Measurements from ENCODE around the gene PPEF1. TPM values are rescaled to one million over a fixed set of nuclear protein-coding genes. Genes with fewer than 3 reads are reported as not detected.
"Not testable (repeated sequence)": the region's sequence is repeated elsewhere in the genome, so short reads cannot be mapped to it uniquely, and the experiment has no call there.

PPEF1 gene
- total RNA-seq, 4 donors from 2014 or later: not detected

GRCh38 chrX:18761750-18762149, 54.3 kb downstream of the PPEF1 start:
- H3K9me3 ChIP-seq: no peaks in the 10 kb centered on the region
- in situ Hi-C loops (cut with MboI; ENCODE audit: low pct_ligation_motif_present in 1 of 4, low pct_unique_long_range_greater_than_20kb in 1 of 4, low sequenced_read_pairs in 3 of 4): no loop called here
- WGBS, 2 donors (ENCODE audit: low coverage in 1 of 2): 78 to 84% methylated on average over 3 of the region's 3 CpGs

DNA sequence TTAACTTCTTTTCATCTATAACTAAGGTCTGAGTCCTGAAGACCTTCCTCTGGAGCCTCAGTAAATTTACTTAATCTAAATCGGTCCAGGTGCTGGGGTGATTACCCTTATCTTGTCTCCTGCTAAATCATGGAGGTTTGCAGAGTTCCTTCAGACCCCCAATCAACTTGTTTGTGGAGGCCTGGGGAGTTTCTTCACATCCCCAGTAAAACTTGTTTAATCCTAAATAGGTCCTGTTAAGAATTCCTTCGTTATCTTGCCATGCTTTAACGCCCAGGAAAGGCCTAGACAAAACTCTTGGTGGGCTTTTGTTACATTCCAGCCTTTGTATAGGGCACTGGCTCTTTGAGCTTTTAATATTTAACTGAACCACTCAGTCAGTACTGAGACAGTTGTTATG, 55.7 kb downstream of the PPEF1 start:
- H3K4me3 ChIP-seq; H3K27me3 ChIP-seq; in situ Hi-C loops (cut with MboI; ENCODE audit: low pct_ligation_motif_present in 1 of 4, low pct_unique_long_range_greater_than_20kb in 1 of 4, low sequenced_read_pairs in 3 of 4); DNase-seq; intact Hi-C loops (cut with DNase I; ENCODE audit: low total_unique reads); H3K27ac ChIP-seq; H3K4me1 ChIP-seq; H3K9me3 ChIP-seq; H3K36me3 ChIP-seq: not testable (repeated sequence)
- WGBS, 2 donors (ENCODE audit: low coverage in 1 of 2): 47 to 86% methylated on average over 1 to 3 of the region's 3 CpGs

More at GRCh38 chrX:18761750-18762149, 54.3 kb downstream of the PPEF1 start:
- no peak for DNase-seq
- H3K36me3 ChIP-seq: no peaks in the 10 kb centered on the region
- H3K4me1 ChIP-seq: no peaks in the 10 kb centered on the region
- H3K4me3 ChIP-seq: no peak overlapping the region
- intact Hi-C loops (cut with DNase I; ENCODE audit: low total_unique reads): no loop called here
- TF ChIP-seq POLR2A (IDR thresholded peaks at IDR 0.05) (no peak), EP300 (IDR thresholded peaks at IDR 0.05; ENCODE audit: low read depth) (no peak), CTCF (IDR thresholded peaks at IDR 0.05) (no peak), POLR2AphosphoS5 (IDR thresholded peaks at IDR 0.05) (no peak)
- no peak overlapping the region for H3K27ac ChIP-seq
- no peaks in the 10 kb centered on the region for H3K27me3 ChIP-seq

DNA sequence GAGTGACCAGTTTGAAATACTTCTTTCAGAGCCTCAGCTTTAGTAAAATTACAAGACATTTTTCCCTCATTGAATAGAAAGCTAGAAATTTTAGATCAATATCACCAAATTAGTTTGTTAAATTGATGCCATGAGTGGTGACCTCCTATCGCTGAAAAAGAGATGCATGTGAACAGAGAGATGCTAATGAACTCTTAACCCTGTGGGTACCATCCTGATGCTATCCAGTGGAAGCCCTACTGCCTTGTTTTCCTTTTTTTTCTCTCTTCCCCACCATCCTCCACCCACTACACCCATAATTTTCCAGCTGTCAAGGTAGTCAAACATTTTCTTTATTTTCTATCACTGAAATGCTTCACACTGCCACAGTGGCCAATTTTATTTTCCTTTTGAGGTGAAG, 61.9 kb downstream of the PPEF1 start:
- in situ Hi-C loops (cut with MboI; ENCODE audit: low pct_ligation_motif_present in 1 of 4, low pct_unique_long_range_greater_than_20kb in 1 of 4, low sequenced_read_pairs in 3 of 4): no loop called here
- no peaks in the 10 kb centered on the region for H3K4me1 ChIP-seq
- no peak overlapping the region for H3K27ac ChIP-seq
- intact Hi-C loops (cut with DNase I; ENCODE audit: low total_unique reads): no loop called here
- H3K4me3 ChIP-seq: no peak overlapping the region
- DNase-seq: no peak
- no peaks in the 10 kb centered on the region for H3K36me3 ChIP-seq
- H3K27me3 ChIP-seq: no peaks in the 10 kb centered on the region
- no peaks in the 10 kb centered on the region for H3K9me3 ChIP-seq
- TF ChIP-seq CTCF (IDR thresholded peaks at IDR 0.05): no peak
- no peak for TF ChIP-seq POLR2AphosphoS5 (IDR thresholded peaks at IDR 0.05)
- no peak for TF ChIP-seq POLR2A (IDR thresholded peaks at IDR 0.05)
- TF ChIP-seq EP300 (IDR thresholded peaks at IDR 0.05; ENCODE audit: low read depth): no peak
- WGBS, 2 donors (ENCODE audit: low coverage in 1 of 2): 56 to 57% methylated on average over 1 of the region's 1 CpG

GRCh38 chrX:18769812-18770573, 62.5 kb downstream of the PPEF1 start:
- 31% methylated on average over 2 to 7 of the region's 7 CpGs for WGBS, 2 donors (ENCODE audit: low coverage in 1 of 2)
- TF ChIP-seq POLR2AphosphoS5 (IDR thresholded peaks at IDR 0.05) (peak in 1 of 3 donors; percentile 7), POLR2A (IDR thresholded peaks at IDR 0.05) (no peak), CTCF (IDR thresholded peaks at IDR 0.05) (peak in 1 of 5 experiments; percentile 7), EP300 (IDR thresholded peaks at IDR 0.05; ENCODE audit: low read depth) (no peak)
- in situ Hi-C loops (cut with MboI; ENCODE audit: low pct_ligation_motif_present in 1 of 4, low pct_unique_long_range_greater_than_20kb in 1 of 4, low sequenced_read_pairs in 3 of 4) (no loop called here), intact Hi-C loops (cut with DNase I; ENCODE audit: low total_unique reads) (no loop called here)
- no peak overlapping the region for H3K4me3 ChIP-seq
- no peaks in the 10 kb centered on the region for H3K4me1 ChIP-seq
- no peaks in the 10 kb centered on the region for H3K27me3 ChIP-seq
- no peak overlapping the region for H3K27ac ChIP-seq
- H3K9me3 ChIP-seq: no peaks in the 10 kb centered on the region
- no peaks in the 10 kb centered on the region for H3K36me3 ChIP-seq
- no peak for DNase-seq

DNA sequence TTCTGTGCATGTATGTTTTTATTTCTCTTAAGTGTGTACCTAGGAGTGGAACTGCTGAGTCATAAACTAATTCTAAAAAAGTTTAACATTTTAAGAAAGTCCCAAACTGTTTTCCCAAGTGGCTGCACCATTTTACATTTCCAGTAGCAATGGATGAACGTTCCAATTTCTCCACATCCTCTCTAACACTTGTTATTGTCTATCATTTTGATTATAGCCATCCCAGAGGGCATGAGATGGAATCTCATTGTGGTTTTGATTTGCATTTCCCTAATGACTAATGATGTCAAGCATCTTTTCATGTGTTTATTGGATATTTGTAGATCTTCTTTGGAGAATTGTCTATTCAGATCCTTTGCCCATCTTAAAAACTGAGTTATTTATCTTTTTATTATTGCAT, 82.5 kb downstream of the PPEF1 start:
- no peak for DNase-seq
- H3K4me1 ChIP-seq: no peaks in the 10 kb centered on the region
- TF ChIP-seq POLR2AphosphoS5 (IDR thresholded peaks at IDR 0.05) (no peak), CTCF (IDR thresholded peaks at IDR 0.05) (no peak), POLR2A (IDR thresholded peaks at IDR 0.05) (no peak), EP300 (IDR thresholded peaks at IDR 0.05; ENCODE audit: low read depth) (no peak)
- no peak overlapping the region for H3K4me3 ChIP-seq
- no peaks in the 10 kb centered on the region for H3K9me3 ChIP-seq
- H3K36me3 ChIP-seq: no peaks in the 10 kb centered on the region
- no peaks in the 10 kb centered on the region for H3K27me3 ChIP-seq
- in situ Hi-C loops (cut with MboI; ENCODE audit: low pct_ligation_motif_present in 1 of 4, low pct_unique_long_range_greater_than_20kb in 1 of 4, low sequenced_read_pairs in 3 of 4) (no loop called here), intact Hi-C loops (cut with DNase I; ENCODE audit: low total_unique reads) (loop anchor here (5.0 kb wide), 1 partner anchor 868 kb away; no protein-coding TSS in a partner anchor)
- no peak overlapping the region for H3K27ac ChIP-seq
- 33 to 40% methylated on average over 1 of the region's 1 CpG for WGBS, 2 donors (ENCODE audit: low coverage in 1 of 2)
